ENCODE measurements around the gene PREPL. TPM values are rescaled to one million over a fixed set of nuclear protein-coding genes. Genes with fewer than 3 reads are reported as not detected.

The PREPL gene
- total RNA-seq, 1 donor from 2014 or later = 38.4 TPM

DNA sequence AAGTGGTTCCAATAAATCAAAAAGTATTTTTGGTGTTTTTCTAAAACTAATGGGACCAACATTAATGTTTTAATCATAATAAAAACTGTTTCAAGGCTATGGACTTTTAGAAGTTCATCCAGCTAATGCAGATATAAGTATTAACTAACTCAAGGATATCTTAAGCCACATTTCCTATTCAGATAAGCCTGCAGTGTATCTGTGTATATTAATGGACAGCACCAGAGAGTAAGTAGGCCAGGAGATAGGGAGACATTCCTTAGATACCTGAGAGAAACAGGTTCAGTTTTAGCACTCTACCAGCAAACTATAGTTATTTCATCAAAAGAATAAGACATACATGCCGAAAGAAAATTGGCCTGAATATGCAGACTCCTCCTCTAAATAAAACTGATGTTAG is 27.3 kb downstream of the PREPL start:
- H3K27ac Mint-ChIP-seq (ENCODE audit: unreplicated experiment) = no peak overlapping the region
- H3K36me3 Mint-ChIP-seq (ENCODE audit: unreplicated experiment) = peaks cover 4% of the 10 kb centered on the region
- DNase-seq = no peak
- no peaks in the 10 kb centered on the region for H3K27me3 Mint-ChIP-seq (ENCODE audit: unreplicated experiment)
- no peak overlapping the region for H3K4me3 Mint-ChIP-seq (ENCODE audit: unreplicated experiment)
- TF ChIP-seq, protein P1, sequence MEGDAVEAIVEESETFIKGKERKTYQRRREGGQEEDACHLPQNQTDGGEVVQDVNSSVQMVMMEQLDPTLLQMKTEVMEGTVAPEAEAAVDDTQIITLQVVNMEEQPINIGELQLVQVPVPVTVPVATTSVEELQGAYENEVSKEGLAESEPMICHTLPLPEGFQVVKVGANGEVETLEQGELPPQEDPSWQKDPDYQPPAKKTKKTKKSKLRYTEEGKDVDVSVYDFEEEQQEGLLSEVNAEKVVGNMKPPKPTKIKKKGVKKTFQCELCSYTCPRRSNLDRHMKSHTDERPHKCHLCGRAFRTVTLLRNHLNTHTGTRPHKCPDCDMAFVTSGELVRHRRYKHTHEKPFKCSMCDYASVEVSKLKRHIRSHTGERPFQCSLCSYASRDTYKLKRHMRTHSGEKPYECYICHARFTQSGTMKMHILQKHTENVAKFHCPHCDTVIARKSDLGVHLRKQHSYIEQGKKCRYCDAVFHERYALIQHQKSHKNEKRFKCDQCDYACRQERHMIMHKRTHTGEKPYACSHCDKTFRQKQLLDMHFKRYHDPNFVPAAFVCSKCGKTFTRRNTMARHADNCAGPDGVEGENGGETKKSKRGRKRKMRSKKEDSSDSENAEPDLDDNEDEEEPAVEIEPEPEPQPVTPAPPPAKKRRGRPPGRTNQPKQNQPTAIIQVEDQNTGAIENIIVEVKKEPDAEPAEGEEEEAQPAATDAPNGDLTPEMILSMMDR (IDR thresholded peaks at IDR 0.05; ENCODE audit: partially characterized antibody, unreplicated experiment) = no peak
- H3K4me1 Mint-ChIP-seq (ENCODE audit: low read depth, unreplicated experiment) = no peaks in the 10 kb centered on the region
- no peaks in the 10 kb centered on the region for H3K9me3 Mint-ChIP-seq (ENCODE audit: unreplicated experiment)

DNA sequence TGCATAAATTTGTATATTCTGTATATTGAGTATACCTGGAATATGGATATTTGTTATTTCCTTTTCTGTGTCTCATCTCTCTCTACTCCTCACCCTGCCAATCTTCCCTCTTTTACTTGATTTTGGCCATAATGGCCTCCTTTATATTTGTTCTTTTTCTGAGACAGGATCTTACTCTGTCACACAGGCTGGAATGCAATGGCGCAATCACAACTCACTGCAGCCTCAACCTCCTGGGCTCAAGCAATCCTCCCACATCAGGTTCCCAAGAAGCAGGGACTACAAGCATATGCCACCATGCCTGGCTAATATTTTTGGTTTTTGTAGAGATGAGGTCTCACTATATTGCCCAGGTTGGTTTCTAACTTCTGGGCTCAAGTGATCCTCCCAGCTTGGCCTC is 30.5 kb downstream of the PREPL start:
- Mint-ChIP-seq H3K4me1 (ENCODE audit: low read depth, unreplicated experiment) (no peaks in the 10 kb centered on the region), H3K27ac (ENCODE audit: unreplicated experiment) (no peak overlapping the region), H3K9me3 (ENCODE audit: unreplicated experiment) (no peaks in the 10 kb centered on the region), H3K36me3 (ENCODE audit: unreplicated experiment) (peaks cover 4% of the 10 kb centered on the region), H3K27me3 (ENCODE audit: unreplicated experiment) (no peaks in the 10 kb centered on the region), H3K4me3 (ENCODE audit: unreplicated experiment) (no peak overlapping the region)
- TF ChIP-seq, protein P1 (IDR thresholded peaks at IDR 0.05; ENCODE audit: partially characterized antibody, unreplicated experiment) = no peak
- DNase-seq = no peak

DNA sequence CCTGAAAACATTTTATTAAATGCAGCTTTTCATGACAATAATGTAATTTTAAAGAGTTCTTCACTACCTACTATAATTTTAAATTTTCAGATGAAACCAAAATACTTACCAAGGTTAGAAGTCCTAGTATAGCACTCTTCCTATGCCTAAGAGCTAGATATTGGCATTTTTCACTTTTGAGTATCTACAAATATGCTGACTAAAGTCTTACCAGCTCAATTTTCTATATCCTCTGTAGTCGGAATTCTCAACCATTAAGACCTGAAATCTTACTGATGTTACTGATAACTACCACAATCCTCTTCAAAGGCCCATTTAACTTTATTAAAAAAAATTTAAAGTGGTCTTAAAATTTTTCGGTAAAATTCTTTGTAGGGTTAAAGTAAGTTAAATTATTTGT is 32.0 kb downstream of the PREPL start:
- H3K4me1 Mint-ChIP-seq (ENCODE audit: low read depth, unreplicated experiment) = no peaks in the 10 kb centered on the region
- no peak for DNase-seq
- TF ChIP-seq, protein P1 (IDR thresholded peaks at IDR 0.05; ENCODE audit: partially characterized antibody, unreplicated experiment) = no peak
- no peaks in the 10 kb centered on the region for H3K9me3 Mint-ChIP-seq (ENCODE audit: unreplicated experiment)
- no peak overlapping the region for H3K27ac Mint-ChIP-seq (ENCODE audit: unreplicated experiment)
- peaks cover 4% of the 10 kb centered on the region for H3K36me3 Mint-ChIP-seq (ENCODE audit: unreplicated experiment)
- H3K4me3 Mint-ChIP-seq (ENCODE audit: unreplicated experiment) = no peak overlapping the region
- H3K27me3 Mint-ChIP-seq (ENCODE audit: unreplicated experiment) = no peaks in the 10 kb centered on the region

DNA sequence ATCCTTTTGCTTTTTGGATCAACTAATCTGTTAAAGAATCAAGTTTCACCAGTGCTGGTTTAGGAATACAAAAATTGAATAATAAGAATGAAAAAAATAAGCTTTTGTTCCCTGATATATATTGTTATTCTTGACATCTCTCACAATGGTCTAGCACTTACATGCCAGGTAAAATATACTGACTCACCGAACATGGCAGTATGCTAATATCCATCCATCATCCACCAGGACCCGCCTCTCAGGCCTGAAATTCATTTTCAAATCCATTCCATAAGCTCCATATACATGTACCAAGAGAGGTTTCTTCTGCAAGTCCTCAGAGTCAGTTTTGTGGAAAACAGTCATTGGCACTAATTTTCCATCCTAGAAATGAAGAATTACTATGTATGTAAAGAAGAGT is 32.5 kb downstream of the PREPL start:
- no peak for DNase-seq
- H3K4me1 Mint-ChIP-seq (ENCODE audit: low read depth, unreplicated experiment) = no peaks in the 10 kb centered on the region
- H3K27me3 Mint-ChIP-seq (ENCODE audit: unreplicated experiment) = no peaks in the 10 kb centered on the region
- H3K4me3 Mint-ChIP-seq (ENCODE audit: unreplicated experiment) = no peak overlapping the region
- H3K9me3 Mint-ChIP-seq (ENCODE audit: unreplicated experiment) = no peaks in the 10 kb centered on the region
- H3K27ac Mint-ChIP-seq (ENCODE audit: unreplicated experiment) = no peak overlapping the region
- TF ChIP-seq, protein P1 (IDR thresholded peaks at IDR 0.05; ENCODE audit: partially characterized antibody, unreplicated experiment) = no peak
- peaks cover 4% of the 10 kb centered on the region for H3K36me3 Mint-ChIP-seq (ENCODE audit: unreplicated experiment)

DNA sequence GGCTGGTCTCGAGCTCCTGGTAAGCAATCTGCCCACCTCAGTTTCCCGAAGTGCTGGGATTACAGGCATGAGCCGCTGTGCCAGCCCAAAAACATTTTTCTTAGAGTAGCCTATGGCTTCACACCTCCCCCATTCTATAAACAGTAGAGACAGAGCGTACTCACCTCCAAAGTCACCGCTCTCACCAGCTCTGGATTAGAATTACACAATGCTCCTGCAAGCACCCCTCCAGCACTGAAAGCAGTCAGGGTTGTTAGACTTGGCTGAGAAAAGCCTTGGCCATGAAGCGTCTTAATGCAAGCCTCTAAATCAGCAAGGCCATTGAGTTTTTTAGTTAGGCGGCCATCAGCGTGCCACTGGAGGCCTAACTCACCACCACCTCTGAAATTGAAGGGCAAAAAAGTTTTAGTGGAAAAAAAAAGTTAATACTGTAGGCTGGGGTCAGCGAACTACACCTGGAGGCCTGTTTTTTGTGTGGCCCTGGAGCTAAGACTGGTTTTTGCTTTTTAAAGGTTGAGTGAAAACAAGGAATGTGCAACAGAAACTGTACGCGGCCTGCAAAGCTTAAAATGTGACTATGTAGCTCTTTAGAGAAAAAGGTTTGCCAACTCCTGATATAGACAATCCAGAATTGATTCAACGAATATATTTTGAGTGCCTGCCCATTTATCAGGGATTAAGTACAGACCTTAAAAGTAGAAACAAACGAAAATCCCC is 34.6 kb downstream of the PREPL start:
- TF ChIP-seq, protein P1 (IDR thresholded peaks at IDR 0.05; ENCODE audit: partially characterized antibody, unreplicated experiment) = no peak
- no peaks in the 10 kb centered on the region for H3K4me1 Mint-ChIP-seq (ENCODE audit: low read depth, unreplicated experiment)
- no peak overlapping the region for H3K4me3 Mint-ChIP-seq (ENCODE audit: unreplicated experiment)
- no peaks in the 10 kb centered on the region for H3K9me3 Mint-ChIP-seq (ENCODE audit: unreplicated experiment)
- DNase-seq = no peak
- H3K27ac Mint-ChIP-seq (ENCODE audit: unreplicated experiment) = no peak overlapping the region
- peaks cover 4% of the 10 kb centered on the region for H3K36me3 Mint-ChIP-seq (ENCODE audit: unreplicated experiment)
- H3K27me3 Mint-ChIP-seq (ENCODE audit: unreplicated experiment) = no peaks in the 10 kb centered on the region
